H1 (cell line): Measurements from ENCODE around the gene WFDC5.

ENCODE experiments used
- ATF2 ChIP-seq: IDR thresholded peaks from 2 replicates; pipeline ENCODE4 v1.6.1; 2012; ENCODE audit warnings: low read length, inconsistent platforms
- CTCF ChIP-seq, 3 experiments: IDR thresholded peaks; 1 replicate in 2 of 3; 2 replicates in 1 of 3; pipeline versions ENCODE4 v1.5.1 to v1.6.1; 2011; ENCODE audit warnings: low read length in 3 of 3, mild to moderate bottlenecking in 3 of 3, inconsistent platforms in 2 of 3, low read depth in 1 of 3, moderate library complexity in 1 of 3; ENCODE audit not compliant: insufficient read depth in 1 of 3; ENCODE audit errors: control extremely low read depth in 1 of 3
- EP300 ChIP-seq, 2 experiments: IDR thresholded peaks; 1 replicate in 1 of 2; 2 replicates in 1 of 2; pipeline ENCODE4 v1.6.1; 2011 to 2012; ENCODE audit warnings: low read depth in 2 of 2, low read length in 2 of 2, mild to moderate bottlenecking in 2 of 2, borderline replicate concordance in 1 of 2, inconsistent platforms in 1 of 2, moderate library complexity in 1 of 2
- KDM1A ChIP-seq: fragments of 200-600, 300-600 bp; sonication (generic); IDR thresholded peaks from 2 replicates; pipeline ENCODE4 v1.7.1; 2016; ENCODE audit warnings: mild to moderate bottlenecking, low read length, borderline replicate concordance
- MAX ChIP-seq: IDR thresholded peaks from 2 replicates; pipeline ENCODE4 v1.6.1; 2012; ENCODE audit warnings: inconsistent platforms
- NRF1 ChIP-seq: IDR thresholded peaks from 2 replicates; pipeline ENCODE4 v1.6.1; 2011; ENCODE audit warnings: mild to moderate bottlenecking, low read depth, low read length, improper control_type of control experiment
- POLR2A ChIP-seq, 2 experiments: IDR thresholded peaks; 1 replicate in 1 of 2; 2 replicates in 1 of 2; pipeline ENCODE4 v1.6.1; 2011; ENCODE audit warnings: low read depth in 2 of 2, low read length in 2 of 2, mild to moderate bottlenecking in 2 of 2; ENCODE audit errors: control extremely low read depth in 1 of 2
- RBBP5 ChIP-seq: IDR thresholded peaks from 2 replicates; pipeline ENCODE4 v1.7.1; 2012; ENCODE audit warnings: low read depth, mild to moderate bottlenecking, inconsistent platforms, low read length, moderate library complexity, borderline replicate concordance
- SRF ChIP-seq: IDR thresholded peaks from 2 replicates; pipeline ENCODE4 v1.6.1; 2011; ENCODE audit warnings: mild to moderate bottlenecking, low read depth, low read length, moderate library complexity
- TAF1 ChIP-seq: IDR thresholded peaks from 2 replicates; pipeline ENCODE4 v1.6.1; 2011; ENCODE audit warnings: mild to moderate bottlenecking, low read depth, low read length
- USF2 ChIP-seq: IDR thresholded peaks from 2 replicates; pipeline ENCODE4 v1.6.1; 2011; ENCODE audit warnings: low read length, improper control_type of control experiment

- TF ChIP-seq CTCF (IDR thresholded peaks at IDR 0.05; ENCODE audit: control extremely low read depth in 1 of 3, insufficient read depth in 1 of 3, low read depth in 1 of 3, low read length in 3 of 3) (no peak), KDM1A (no peak), SRF (no peak), RBBP5 (no peak), MAX (no peak), ATF2 (no peak), POLR2A (IDR thresholded peaks at IDR 0.05; ENCODE audit: control extremely low read depth in 1 of 2, low read depth in 2 of 2, low read length in 2 of 2) (no peak), USF2 (no peak), NRF1 (no peak), EP300 (IDR thresholded peaks at IDR 0.05; ENCODE audit: borderline replicate concordance in 1 of 2, low read depth in 2 of 2, low read length in 2 of 2) (no peak), TAF1 (no peak)
These were observed 13.6 kb downstream of the WFDC5 start for GRCh38 chr20:45101333-45101850.
